ENCODE measurements around the gene HHATL.

HHATL gene

GRCh38 chr3:42711491-42712343 lies 9.1 kb upstream of the HHATL start:
- no peak for DNase-seq

- no peak for DNase-seq
Measured at GRCh38 chr3:42710323-42711021, 7.9 kb upstream of the HHATL start.

GRCh38 chr3:42709621-42710020 lies 7.0 kb upstream of the HHATL start:
- DNase-seq = no peak

- DNase-seq = no peak
Measured at GRCh38 chr3:42708611-42709151, 6.1 kb upstream of the HHATL start.

- no peak for DNase-seq
Measured at GRCh38 chr3:42707620-42708355, 5.2 kb upstream of the HHATL start.

- DNase-seq = no peak
Measured at GRCh38 chr3:42706721-42707619, 4.4 kb upstream of the HHATL start.

- DNase-seq = no peak
Measured at GRCh38 chr3:42705962-42706585, 3.5 kb upstream of the HHATL start.

GRCh38 chr3:42705058-42705767 lies 2.6 kb upstream of the HHATL start:
- no peak for DNase-seq

- DNase-seq = no peak
Measured at GRCh38 chr3:42704136-42704841, 1.7 kb upstream of the HHATL start.

GRCh38 chr3:42703695-42704025 lies 1.1 kb upstream of the HHATL start:
- no peak for DNase-seq

- DNase-seq = no peak
Measured at GRCh38 chr3:42702982-42703694, 540 bp upstream of the HHATL start.

GRCh38 chr3:42701371-42702065 lies 1.1 kb downstream of the HHATL start:
- no peak for DNase-seq

GRCh38 chr3:42700366-42701288 lies 2.0 kb downstream of the HHATL start:
- DNase-seq = no peak

- no peak for DNase-seq
Measured at GRCh38 chr3:42699511-42699971, 3.1 kb downstream of the HHATL start.

- no peak for DNase-seq
Measured at GRCh38 chr3:42698911-42699230, 3.7 kb downstream of the HHATL start.

GRCh38 chr3:42698216-42698910 lies 4.2 kb downstream of the HHATL start:
- DNase-seq = no peak

GRCh38 chr3:42697289-42698051 lies 5.1 kb downstream of the HHATL start:
- DNase-seq = no peak
